Lung (tissue), 12 donors: ENCODE measurements around the gene MATN1. TPM values are rescaled to one million over a fixed set of nuclear protein-coding genes. Genes with fewer than 3 reads are reported as not detected.
A peak's percentile ranks its signal among the peaks of the same experiment; 100 is the strongest.

Experiments used
- ATAC-seq: fragments of 200-7000 bp; cut with Tn5 transposase; one replicate; pipeline ENCODE4 v1.9.1; 2020; ENCODE audit warnings: moderate number of reproducible peaks; ENCODE audit not compliant: insufficient read depth, low FRiP score
- DNase-seq, 3 donors: peaks; one replicate each; pipeline ENCODE4 v3.0.0-alpha.2; 2013 to 2017
- H3K27ac ChIP-seq, 2 donors: one replicate each; pipeline ENCODE4 v1.5.1; 2013; ENCODE audit warnings: mild to moderate bottlenecking in 2 of 2, moderate library complexity in 2 of 2, control low read depth in 1 of 2, inconsistent platforms in 1 of 2, low read depth in 1 of 2, low read length in 1 of 2
- H3K27me3 ChIP-seq, 3 donors: one replicate each; pipeline ENCODE4 v1.5.1; 2013; ENCODE audit warnings: low read length in 2 of 3; ENCODE audit not compliant: control insufficient read depth in 3 of 3, insufficient read depth in 3 of 3
- H3K36me3 ChIP-seq, 4 donors: one replicate each; pipeline ENCODE4 v1.5.1; 2013; ENCODE audit warnings: low read length in 4 of 4, mild to moderate bottlenecking in 1 of 4, moderate library complexity in 1 of 4; ENCODE audit not compliant: control insufficient read depth in 4 of 4, insufficient read depth in 4 of 4
- H3K4me1 ChIP-seq, 5 donors: one replicate each; pipeline ENCODE4 v1.5.1; 2013; ENCODE audit warnings: low read length in 5 of 5, mild to moderate bottlenecking in 2 of 5, moderate library complexity in 1 of 5; ENCODE audit not compliant: control insufficient read depth in 5 of 5, insufficient read depth in 5 of 5
- H3K4me3 ChIP-seq: one replicate; pipeline ENCODE4 v1.5.1; 2013; ENCODE audit warnings: mild to moderate bottlenecking, control low read depth, moderate library complexity
- H3K9ac ChIP-seq, 2 donors: one replicate each; pipeline ENCODE4 v1.5.1; 2013; ENCODE audit warnings: low read length in 2 of 2, control low read depth in 1 of 2; ENCODE audit not compliant: insufficient read depth in 1 of 2
- H3K9me3 ChIP-seq, 4 donors: one replicate each; pipeline ENCODE4 v1.5.1; 2013; ENCODE audit warnings: low read length in 3 of 4, mild to moderate bottlenecking in 1 of 4, moderate library complexity in 1 of 4; ENCODE audit not compliant: control insufficient read depth in 4 of 4, insufficient read depth in 3 of 4
- CTCF ChIP-seq: IDR thresholded peaks from 2 replicates; pipeline ENCODE4 v1.5.1; 2012; ENCODE audit warnings: mild to moderate bottlenecking; ENCODE audit errors: control extremely low read depth, extremely low read depth
- WGBS, 2 donors: extraction: QIAGEN DNeasy Blood & Tissue Kit; methylation state at CpG; one replicate each; pipeline ENCODE4 v1.1.7; 2013; 5-methylcytosine and 5-hydroxymethylcytosine counted together
- polyA plus RNA-seq, 2 donors: library from polyadenylated mRNA; stranded (reverse); fragments of 200-250 nt; gene quantifications; one replicate each; pipeline ENCODE4 v1.2.1, GENCODE V29; 2013
- total RNA-seq, 2 donors: library from RNA; depleted of rRNA in 1 of 2; stranded (reverse); fragments of >200 nt in 1 of 2; gene quantifications; one replicate each; pipeline ENCODE4 v1.2.1, GENCODE V29; 2014 to 2021
- donor health status: control.
- donor health status: control.
- donor health status: Bipolar disorder and iron deficiency.
- donor health status: healthy.
- donor health status: DM: yes; HTN: yes; CAD: no.

The MATN1 gene
- total and polyA plus RNA-seq, 4 donors: 0.15 to 0.57 (median 0.17) TPM

GRCh38 chr1:30706528-30706927 lies 16.9 kb downstream of the MATN1 start:
- Histone ChIP-seq H3K9me3 (no peaks in the 10 kb centered on the region), H3K4me3 (no peak overlapping the region), H3K36me3 (no peaks in the 10 kb centered on the region), H3K9ac (no peak overlapping the region), H3K27me3 (no peaks in the 10 kb centered on the region), H3K27ac (no peak overlapping the region), H3K4me1 (no peaks in the 10 kb centered on the region)
- ATAC-seq (no peak), DNase-seq (peak in 2 of 3 donors; percentile 52 to 58)
- no peak for TF ChIP-seq CTCF
- 32 to 40% methylated on average over 9 of the region's 9 CpGs for WGBS, 2 donors

- DNase-seq: no peak
- Histone ChIP-seq H3K4me3 (no peak overlapping the region), H3K9me3 (no peaks in the 10 kb centered on the region), H3K9ac (no peak overlapping the region), H3K36me3 (no peaks in the 10 kb centered on the region), H3K27me3 (no peaks in the 10 kb centered on the region), H3K4me1 (no peaks in the 10 kb centered on the region), H3K27ac (no peak overlapping the region)
- no peak for ATAC-seq
- WGBS, 2 donors: 70 to 75% methylated on average over 4 of the region's 4 CpGs
- no peak for TF ChIP-seq CTCF
These were observed 17.7 kb downstream of the MATN1 start for GRCh38 chr1:30705698-30706097.

GRCh38 chr1:30704765-30705509 lies 18.4 kb downstream of the MATN1 start:
- TF ChIP-seq CTCF: no peak
- Histone ChIP-seq H3K4me1 (no peaks in the 10 kb centered on the region), H3K27ac (no peak overlapping the region), H3K27me3 (no peaks in the 10 kb centered on the region), H3K36me3 (no peaks in the 10 kb centered on the region), H3K9me3 (no peaks in the 10 kb centered on the region), H3K9ac (no peak overlapping the region), H3K4me3 (no peak overlapping the region)
- ATAC-seq (no peak), DNase-seq (no peak)
- 73 to 76% methylated on average over 14 of the region's 14 CpGs for WGBS, 2 donors

- DNase-seq (no peak), ATAC-seq (no peak)
- Histone ChIP-seq H3K36me3 (no peaks in the 10 kb centered on the region), H3K27me3 (no peaks in the 10 kb centered on the region), H3K4me3 (no peak overlapping the region), H3K27ac (no peak overlapping the region), H3K9ac (no peak overlapping the region), H3K9me3 (no peaks in the 10 kb centered on the region), H3K4me1 (no peaks in the 10 kb centered on the region)
- TF ChIP-seq CTCF: no peak
- WGBS, 2 donors: 62 to 64% methylated on average over 3 to 4 of the region's 4 CpGs
These were observed 19.1 kb downstream of the MATN1 start for GRCh38 chr1:30704271-30704670.
